ENCODE results near the gene AP1M2. TPM values are rescaled to one million over a fixed set of nuclear protein-coding genes. Genes with fewer than 3 reads are reported as not detected.

AP1M2 gene
- total and polyA plus RNA-seq, 5 experiments from 2014 or later = 0.25 TPM; not detected in 4

DNA sequence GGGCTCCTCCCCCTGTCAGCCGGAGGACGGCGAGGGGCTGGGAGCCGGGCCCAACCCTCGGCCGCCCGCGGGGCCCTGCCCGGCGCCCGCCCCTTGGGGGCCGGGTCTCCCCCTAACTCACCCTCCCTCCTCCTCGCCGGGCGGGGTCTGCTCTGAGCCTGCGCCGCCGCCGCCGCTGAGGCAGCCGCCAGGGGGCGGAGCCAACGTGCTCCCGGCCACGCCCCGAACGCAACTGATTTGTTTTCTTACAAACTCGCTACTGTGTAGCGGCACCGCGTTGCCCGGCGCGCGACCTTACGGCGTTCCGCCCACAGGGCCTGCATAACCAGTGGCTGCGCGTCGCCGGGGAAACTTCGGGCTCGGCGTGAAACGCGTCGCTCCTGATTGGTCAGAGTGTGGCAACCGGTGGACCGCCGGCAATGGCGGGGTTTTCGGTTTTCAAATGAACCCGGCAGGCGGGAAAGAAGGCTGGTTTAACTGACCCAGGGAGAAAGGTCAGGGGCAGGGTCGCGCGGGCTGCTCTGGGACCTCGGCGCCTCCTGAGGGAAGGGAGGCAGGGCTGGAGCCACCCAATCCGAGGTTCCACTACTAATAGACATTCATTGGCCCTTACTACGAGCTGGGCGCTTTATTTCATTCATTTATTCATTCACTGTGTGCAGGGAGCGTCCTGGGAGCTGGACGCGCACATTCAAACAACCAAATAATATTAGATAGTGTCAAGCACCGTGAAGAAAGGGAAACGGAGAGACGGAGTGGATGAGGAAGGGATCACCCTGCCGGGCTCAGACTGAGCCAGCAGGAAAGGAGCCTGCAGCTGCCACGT is 18.1 kb downstream of the AP1M2 start, which contains the start of gene CDKN2D:
CDKN2D (minus strand) TSS at position 154 of the 826 bp plus-strand sequence. CDS start 326 bp downstream, outside the sequence.
- H3K27ac Mint-ChIP-seq = peak within 1 kb of the TSS; percentile 88 to 99 (median 98)
- DNase-seq = peak; percentile 98 to 100 (median 99)
- H3K4me1 Mint-ChIP-seq = peaks cover 32 to 57% (median 44%) of the 10 kb centered on the region in 4 donors
- no peaks in the 10 kb centered on the region for H3K9me3 Mint-ChIP-seq
- POLR2A ChIA-PET = interaction anchor here (0.9 to 8.6 kb wide), 8 partner anchors 16 to 267 kb away, joined by 3 to 159 read pairs (median 14); partner anchors contain the start of genes ATG4D and TMED1
- ATAC-seq = peak; percentile 76 to 80
- no peaks in the 10 kb centered on the region for H3K27me3 Mint-ChIP-seq
- peaks cover 5 to 7% (median 6%) of the 10 kb centered on the region in 3 donors for H3K36me3 Mint-ChIP-seq
- H3K4me3 Mint-ChIP-seq = peak within 1 kb of the TSS; percentile 83 to 100 (median 98)

DNA sequence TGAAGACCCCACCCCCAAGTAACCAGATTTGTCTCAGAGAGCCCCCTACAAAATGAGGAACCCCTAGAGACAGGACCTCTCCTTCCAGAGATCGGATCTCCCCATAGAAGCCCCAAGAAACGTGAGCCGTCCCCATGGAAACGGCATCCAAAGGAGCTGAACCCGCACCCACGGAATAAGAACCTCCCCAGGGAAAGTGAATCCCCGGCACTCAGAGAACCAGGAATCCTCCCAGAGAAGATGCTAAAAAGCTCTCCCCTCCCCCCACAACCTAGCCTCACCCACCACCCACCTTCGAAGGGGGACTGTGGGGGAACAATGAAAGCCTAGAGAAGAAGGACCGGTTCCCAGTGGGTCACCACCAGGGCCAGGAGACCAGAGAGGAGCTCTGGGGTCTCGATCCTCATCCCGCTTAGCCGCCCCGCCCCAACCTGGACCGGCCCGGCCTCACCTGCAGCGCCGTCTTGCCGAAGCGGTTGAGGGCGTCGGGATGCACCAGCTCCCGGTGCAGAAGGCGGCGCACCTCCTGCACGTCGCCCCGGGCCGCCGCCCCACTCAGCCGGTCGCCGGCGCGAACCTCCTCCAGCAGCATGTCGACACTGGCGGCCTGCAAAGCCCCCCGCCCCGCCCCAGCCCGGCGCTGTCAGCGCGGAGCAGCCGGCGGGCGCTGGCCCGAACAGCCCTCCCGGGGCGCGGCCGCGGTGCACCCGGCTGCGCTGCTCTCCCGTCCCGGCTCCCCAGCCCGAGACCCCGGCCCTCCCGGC is 18.9 kb downstream of the AP1M2 start:
- peak overlapping the region; percentile 88 to 99 (median 98) for H3K27ac Mint-ChIP-seq
- H3K4me1 Mint-ChIP-seq = peaks cover 32 to 57% (median 47%) of the 10 kb centered on the region in 4 donors
- POLR2A ChIA-PET = interaction anchor here (0.5 to 8.6 kb wide), 13 partner anchors 11 to 761 kb away, joined by 3 to 159 read pairs (median 5); partner anchors contain the start of genes ATG4D and TMED1

DNA sequence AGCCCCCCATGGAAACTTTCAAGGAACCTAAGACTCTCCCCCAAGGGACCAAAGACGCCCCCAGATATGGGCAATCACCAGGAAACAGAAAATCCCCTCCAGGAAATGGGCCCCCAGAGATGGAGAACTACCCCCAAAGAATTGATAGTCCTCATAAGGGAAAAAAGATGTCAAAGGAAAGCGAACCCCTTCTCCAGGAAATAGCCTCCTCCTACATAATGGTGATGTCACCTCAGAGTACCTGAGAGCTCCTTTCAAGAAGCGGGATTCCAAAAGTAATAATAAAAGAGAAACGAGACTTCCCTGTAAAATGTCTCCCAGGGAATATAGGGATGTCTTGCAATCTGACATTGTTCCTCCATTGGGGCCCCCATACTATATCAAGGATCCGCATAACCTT is 19.5 kb downstream of the AP1M2 start:
- POLR2A ChIA-PET = interaction anchor here (0.5 to 8.6 kb wide), 14 partner anchors 11 to 761 kb away, joined by 3 to 159 read pairs (median 5); partner anchors contain the start of genes ATG4D and TMED1
- H3K27ac Mint-ChIP-seq = peak overlapping the region; percentile 88 to 99 (median 98)

More for the DNA sequence above, 18.9 kb downstream of the AP1M2 start:
- H3K9me3 Mint-ChIP-seq = no peaks in the 10 kb centered on the region
- peak overlapping the region; percentile 83 to 100 (median 98) for H3K4me3 Mint-ChIP-seq
- no peaks in the 10 kb centered on the region for H3K27me3 Mint-ChIP-seq
- DNase-seq (peak in 3 of 10 donors; percentile 27 to 83 (median 58)), ATAC-seq (peak; percentile 18 to 31)
- peaks cover 5 to 7% (median 6%) of the 10 kb centered on the region in 3 donors for H3K36me3 Mint-ChIP-seq

DNA sequence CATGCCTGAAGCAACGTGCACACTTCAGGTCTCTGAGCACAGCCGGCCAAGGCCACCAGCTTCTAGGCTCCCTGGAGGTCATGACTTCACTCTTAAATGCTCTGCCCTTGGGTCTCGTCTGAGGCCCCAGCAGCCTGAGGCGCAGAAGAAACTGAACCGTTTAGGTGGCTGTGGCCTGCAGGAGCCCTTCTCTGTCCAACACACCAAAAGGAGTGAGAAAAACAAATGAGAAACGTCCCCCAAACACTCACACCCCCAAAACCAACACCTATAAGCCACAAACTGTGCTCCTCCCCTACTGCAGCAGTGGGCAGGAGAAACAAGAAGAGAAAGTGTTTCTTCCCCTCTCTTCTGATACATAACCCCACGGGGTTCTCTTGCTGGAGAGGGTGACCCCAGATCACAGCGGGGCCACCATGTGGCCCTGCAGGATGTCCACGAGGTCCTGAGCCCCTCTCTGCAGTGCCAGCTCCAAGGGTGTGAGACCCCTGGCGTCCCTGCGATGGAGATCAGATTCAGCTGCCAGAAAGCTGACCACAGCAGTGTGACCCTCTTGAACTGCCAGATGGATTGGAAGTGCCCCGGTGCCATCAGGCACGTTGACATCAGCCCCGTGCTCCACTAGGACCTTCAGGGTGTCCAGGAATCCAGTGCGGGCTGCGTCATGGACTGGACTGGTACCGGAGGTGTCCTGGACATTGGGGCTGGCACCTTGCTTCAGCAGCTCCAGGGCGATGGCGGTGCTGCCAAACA is 20.3 kb downstream of the AP1M2 start:
- Mint-ChIP-seq H3K36me3 (peaks cover 5 to 14% (median 6%) of the 10 kb centered on the region in 3 donors), H3K27ac (peak overlapping the region; percentile 88 to 99 (median 98)), H3K27me3 (no peaks in the 10 kb centered on the region), H3K4me3 (peak overlapping the region; percentile 83 to 100 (median 98)), H3K9me3 (no peaks in the 10 kb centered on the region), H3K4me1 (peaks cover 30 to 49% (median 43%) of the 10 kb centered on the region in 4 donors)
- POLR2A ChIA-PET = interaction anchor here (0.5 to 8.6 kb wide), 16 partner anchors 14 to 464 kb away, joined by 3 to 159 read pairs (median 4); partner anchors contain the start of genes ANGPTL6, ATG4D, KEAP1 and TMED1
- peak; percentile 34 to 84 (median 63) for DNase-seq
- ATAC-seq = peak; percentile 12 to 26

More for the DNA sequence above, 19.5 kb downstream of the AP1M2 start:
- Mint-ChIP-seq H3K4me1 (peaks cover 33 to 57% (median 48%) of the 10 kb centered on the region in 4 donors), H3K9me3 (no peaks in the 10 kb centered on the region), H3K36me3 (peaks cover 5 to 8% (median 6%) of the 10 kb centered on the region in 3 donors), H3K4me3 (peak overlapping the region; percentile 83 to 100 (median 98)), H3K27me3 (no peaks in the 10 kb centered on the region)
- ATAC-seq (no peak), DNase-seq (no peak)

GRCh38 chr19:10566408-10566657 is 20.8 kb downstream of the AP1M2 start:
- Mint-ChIP-seq H3K36me3 (peaks cover 5 to 19% (median 6%) of the 10 kb centered on the region in 3 donors), H3K27me3 (no peaks in the 10 kb centered on the region), H3K4me1 (peaks cover 30 to 52% (median 48%) of the 10 kb centered on the region in 4 donors)

DNA sequence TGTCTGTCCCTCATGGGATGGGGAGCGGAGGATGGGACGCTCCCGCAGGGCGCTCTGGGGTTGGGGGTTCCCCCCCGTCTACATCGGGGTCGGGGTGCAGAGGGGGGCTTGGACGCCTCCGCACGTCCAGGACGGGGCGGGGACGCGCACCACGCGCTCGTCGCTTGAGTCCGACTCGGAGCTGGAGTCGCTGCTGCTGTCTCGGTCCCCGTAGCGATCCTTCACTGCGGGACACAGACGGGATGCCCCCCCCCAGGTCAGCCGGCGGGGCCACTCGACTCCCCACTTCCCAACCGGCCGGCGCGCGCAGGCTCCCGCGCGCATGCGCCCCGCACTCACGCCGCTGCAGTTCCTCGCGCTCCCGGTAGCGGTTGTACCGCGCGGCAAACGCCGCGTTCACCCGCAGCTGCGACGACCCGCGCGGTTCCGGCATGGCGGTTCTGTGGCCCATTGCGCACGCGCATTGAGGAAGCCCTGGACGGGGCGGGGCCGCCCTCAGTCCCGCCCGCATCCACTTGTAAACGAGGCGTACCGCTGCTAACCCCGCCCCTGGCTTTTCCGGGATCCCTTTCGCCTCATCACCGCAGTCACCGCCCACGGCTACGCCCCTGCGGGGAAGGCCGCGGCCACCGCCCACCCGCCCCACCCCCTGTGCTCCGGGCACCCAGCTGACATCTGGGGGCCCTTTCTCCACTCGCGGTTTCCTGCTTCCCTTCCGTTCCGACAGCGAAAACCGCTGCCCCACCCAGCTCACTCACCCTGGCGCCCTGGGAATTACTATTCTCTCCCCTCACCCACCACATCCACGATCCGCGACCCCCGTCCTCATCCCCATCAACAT is 21.3 kb downstream of the AP1M2 start, which contains the start of gene KRI1:
KRI1 (minus strand) TSS at position 444 of the 841 bp plus-strand sequence; CDS start at position 433, 11 bp downstream.
- Mint-ChIP-seq H3K4me1 (peaks cover 32 to 56% (median 53%) of the 10 kb centered on the region in 4 donors), H3K27me3 (no peaks in the 10 kb centered on the region), H3K27ac (peak within 1 kb of the TSS; percentile 88 to 99 (median 98)), H3K36me3 (peaks cover 5 to 23% (median 10%) of the 10 kb centered on the region in 3 donors), H3K9me3 (no peaks in the 10 kb centered on the region), H3K4me3 (peak within 1 kb of the TSS; percentile 83 to 100 (median 98))
- ATAC-seq = peak; percentile 47 to 52
- POLR2A ChIA-PET = interaction anchor here (0.7 to 8.6 kb wide), 12 partner anchors 13 to 463 kb away, joined by 3 to 159 read pairs (median 4); partner anchors contain the start of genes ANGPTL6, ATG4D, KEAP1 and TMED1
- peak; percentile 95 to 99 (median 98) for DNase-seq

More at GRCh38 chr19:10566408-10566657, 20.8 kb downstream of the AP1M2 start:
- Mint-ChIP-seq H3K4me3 (peak overlapping the region; percentile 83 to 100 (median 98)), H3K9me3 (no peaks in the 10 kb centered on the region), H3K27ac (peak overlapping the region; percentile 88 to 99 (median 98))
- ATAC-seq (no peak), DNase-seq (no peak)
- POLR2A ChIA-PET = interaction anchor here (0.7 to 8.6 kb wide), 12 partner anchors 13 to 464 kb away, joined by 3 to 159 read pairs (median 4); partner anchors contain the start of genes ANGPTL6, ATG4D, KEAP1 and TMED1

DNA sequence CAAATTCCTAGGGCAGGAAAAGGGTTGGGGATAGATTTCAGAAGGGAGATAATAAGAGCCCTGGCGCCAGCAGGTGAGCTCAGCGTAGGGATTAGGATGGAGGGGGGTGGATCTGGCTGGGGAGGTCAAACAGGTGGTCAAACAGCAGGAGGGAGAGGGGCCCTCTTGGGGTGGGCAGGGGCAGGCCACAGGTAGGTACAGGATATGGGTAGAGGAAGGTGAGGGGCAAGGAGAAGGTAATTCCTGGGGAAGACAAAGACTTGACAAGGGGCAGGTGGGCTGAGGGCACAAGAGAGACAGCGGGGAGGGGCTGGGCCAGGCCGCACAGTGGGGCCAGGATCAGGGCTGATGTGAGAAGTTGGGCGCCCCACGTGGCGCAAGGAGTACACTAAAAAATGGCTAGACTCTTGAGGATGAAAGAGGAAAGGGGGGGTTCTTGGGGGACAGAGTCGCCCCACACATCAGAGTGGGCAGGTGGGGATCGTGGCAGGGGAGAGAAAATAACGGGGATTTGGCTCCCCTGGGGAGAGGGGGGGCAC is 22.0 kb downstream of the AP1M2 start:
- H3K9me3 Mint-ChIP-seq = no peaks in the 10 kb centered on the region
- H3K4me1 Mint-ChIP-seq = peaks cover 30 to 56% (median 53%) of the 10 kb centered on the region in 4 donors
- POLR2A ChIA-PET = interaction anchor here (0.6 to 8.6 kb wide), 7 partner anchors 12 to 86 kb away, joined by 3 to 159 read pairs (median 16); partner anchors contain the start of gene ATG4D
- H3K4me3 Mint-ChIP-seq = peak overlapping the region; percentile 83 to 100 (median 98)
- peaks cover 5 to 30% (median 12%) of the 10 kb centered on the region in 3 donors for H3K36me3 Mint-ChIP-seq
- ATAC-seq (no peak), DNase-seq (peak in 8 of 10 donors; percentile 35 to 52 (median 44))
- H3K27ac Mint-ChIP-seq = peak overlapping the region; percentile 88 to 99 (median 95)
- H3K27me3 Mint-ChIP-seq = no peaks in the 10 kb centered on the region

DNA sequence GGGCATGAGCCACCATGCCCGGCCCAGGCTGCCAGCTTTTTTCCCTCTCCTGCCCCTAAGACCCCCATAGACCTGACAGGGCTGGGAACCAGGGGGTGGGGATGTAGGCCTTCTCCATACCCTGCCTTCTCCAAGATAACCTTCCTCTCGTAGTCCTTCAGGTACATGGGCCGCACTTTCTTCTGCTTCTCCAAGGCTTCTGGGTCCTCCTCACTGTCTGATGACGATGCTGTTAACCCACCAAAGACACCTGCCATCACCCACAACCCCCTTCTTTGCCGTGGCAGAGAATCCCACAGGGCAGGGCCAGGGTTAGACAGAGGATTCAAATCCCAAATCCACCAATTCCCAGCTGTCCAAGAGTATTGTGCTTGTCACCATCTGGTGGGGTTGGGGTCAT is 24.5 kb downstream of the AP1M2 start:
- POLR2A ChIA-PET = interaction anchor here (1.1 to 4.6 kb wide), 4 partner anchors 9 to 19 kb away, joined by 3 to 35 read pairs (median 6); partner anchors contain the start of gene ATG4D
- Mint-ChIP-seq H3K27ac (peak overlapping the region in 1 of 10 donors; percentile 13), H3K4me3 (no peak overlapping the region), H3K36me3 (peaks cover 0 to 55% (median 12%) of the 10 kb centered on the region in 3 donors), H3K27me3 (no peaks in the 10 kb centered on the region), H3K4me1 (peaks cover 28 to 57% (median 43%) of the 10 kb centered on the region in 4 donors), H3K9me3 (no peaks in the 10 kb centered on the region)
- ATAC-seq (no peak), DNase-seq (no peak)

GRCh38 chr19:10560154-10560553 is 27.0 kb downstream of the AP1M2 start:
- POLR2A ChIA-PET = interaction anchor here (0.5 kb wide), 1 partner anchor 35 kb away, joined by 4 read pairs; no protein-coding TSS in a partner anchor
- ATAC-seq (no peak), DNase-seq (no peak)
- Mint-ChIP-seq H3K9me3 (no peaks in the 10 kb centered on the region), H3K27ac (peak overlapping the region in 2 of 10 donors; percentile 29 to 57), H3K4me1 (peaks cover 16 to 55% (median 32%) of the 10 kb centered on the region in 4 donors), H3K36me3 (peaks cover 0 to 67% (median 7%) of the 10 kb centered on the region in 3 donors), H3K27me3 (no peaks in the 10 kb centered on the region), H3K4me3 (no peak overlapping the region)

DNA sequence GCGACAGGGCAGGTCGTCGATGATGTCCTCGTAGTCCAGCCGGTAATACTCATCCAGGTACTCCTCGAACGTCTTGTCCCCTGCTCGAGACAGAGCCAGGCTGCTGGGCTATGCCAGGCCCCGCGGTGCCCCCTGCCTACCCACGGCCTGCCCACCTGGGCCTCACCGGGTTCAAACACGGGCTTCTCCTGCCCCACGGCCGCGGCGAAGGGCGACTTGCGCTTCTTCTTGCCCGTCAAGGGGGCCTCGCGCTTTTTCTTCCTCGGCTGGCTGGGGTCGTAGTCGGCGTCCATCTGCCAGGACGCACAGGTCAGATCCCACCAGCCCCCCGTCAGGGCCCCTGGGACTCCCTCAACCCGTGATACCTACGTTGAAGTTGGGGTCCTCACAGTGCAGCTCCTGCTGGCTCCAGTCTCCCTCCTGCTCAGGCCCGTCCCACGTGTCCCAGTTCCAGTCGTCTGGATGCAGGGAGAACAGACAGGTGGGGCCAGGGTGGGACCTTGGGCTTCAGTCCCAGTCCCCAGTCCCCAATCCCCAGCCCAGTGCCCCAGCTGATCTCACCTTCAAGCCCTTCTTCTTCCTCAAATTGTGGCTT is 29.4 kb downstream of the AP1M2 start:
- H3K9me3 Mint-ChIP-seq = no peaks in the 10 kb centered on the region
- no peak for ATAC-seq

More for the DNA sequence above, 29.4 kb downstream of the AP1M2 start:
- peaks cover 0 to 82% (median 7%) of the 10 kb centered on the region in 3 donors for H3K36me3 Mint-ChIP-seq
- DNase-seq = no peak
- H3K4me1 Mint-ChIP-seq = peaks cover 18 to 65% (median 47%) of the 10 kb centered on the region in 4 donors
- no peaks in the 10 kb centered on the region for H3K27me3 Mint-ChIP-seq
- peak overlapping the region in 4 of 10 donors; percentile 48 to 81 (median 63) for H3K27ac Mint-ChIP-seq
- H3K4me3 Mint-ChIP-seq = peak overlapping the region in 1 of 10 donors; percentile 25
- POLR2A ChIA-PET = interaction anchor here (0.7 kb wide), 1 partner anchor 14 kb away, joined by 4 read pairs; no protein-coding TSS in a partner anchor

Data from naive thymus-derived CD8-positive, alpha-beta T cell (primary cell).